DOHH2 (cell line): ENCODE results near the gene LRRC4C.

Source experiments
- H3F3A ChIP-seq: fragments of 200-600 bp; sonication (generic), shearing (Covaris generic); 2 replicates; pipeline ENCODE4 v1.6.0; 2016; ENCODE audit warnings: antibody characterized with exemption, mild to moderate bottlenecking; ENCODE audit not compliant: control insufficient read depth, insufficient read depth
- H3K27ac ChIP-seq: fragments of 200-600 bp; sonication (generic); 2 replicates; pipeline ENCODE4 v1.5.1; 2014; ENCODE audit warnings: low read depth, mild to moderate bottlenecking, low read length, moderate library complexity
- H3K27me3 ChIP-seq: fragments of 200-600 bp; sonication (generic); 2 replicates; pipeline ENCODE4 v1.6.1; 2014; ENCODE audit warnings: mild to moderate bottlenecking, low read length, mixed read lengths; ENCODE audit not compliant: control insufficient read depth
- H3K36me3 ChIP-seq: fragments of 200-600 bp; sonication (generic); 2 replicates; pipeline ENCODE4 v1.6.1; 2014; ENCODE audit warnings: mild to moderate bottlenecking, low read length, moderate library complexity, mixed read lengths; ENCODE audit not compliant: control insufficient read depth
- H3K4me1 ChIP-seq: fragments of 200-600 bp; sonication (generic); 2 replicates; pipeline ENCODE4 v1.6.1; 2014; ENCODE audit warnings: mild to moderate bottlenecking, low read length, mixed read lengths; ENCODE audit not compliant: control insufficient read depth
- H3K4me2 ChIP-seq: fragments of 200-600 bp; sonication (generic); 2 replicates; pipeline ENCODE4 v1.6.0; 2014; ENCODE audit warnings: mild to moderate bottlenecking, low read length, moderate library complexity
- H3K4me3 ChIP-seq: fragments of 200-600 bp; sonication (generic); 2 replicates; pipeline ENCODE4 v1.5.1; 2014; ENCODE audit warnings: mild to moderate bottlenecking, low read length, mixed read lengths
- H3K79me2 ChIP-seq: fragments of 200-600 bp; sonication (generic); 2 replicates; pipeline ENCODE4 v1.6.1; 2014; ENCODE audit warnings: mild to moderate bottlenecking, low read length, mixed read lengths; ENCODE audit not compliant: control insufficient read depth
- H3K9me2 ChIP-seq: fragments of 200-600 bp; sonication (generic); replicated peaks from 2 replicates; pipeline ENCODE4 v1.6.1; 2014; ENCODE audit warnings: mild to moderate bottlenecking, low read length, mixed read lengths; ENCODE audit not compliant: control insufficient read depth
- H3K9me3 ChIP-seq: fragments of 200-600 bp; sonication (generic); 2 replicates; pipeline ENCODE4 v1.6.1; 2014; ENCODE audit warnings: antibody characterized with exemption, low read length, mixed read lengths; ENCODE audit not compliant: control insufficient read depth, insufficient read depth
- H4K20me1 ChIP-seq: fragments of 200-600 bp; sonication (generic); 2 replicates; pipeline ENCODE4 v1.6.0; 2014; ENCODE audit warnings: low read depth, mild to moderate bottlenecking, antibody characterized with exemption, low read length, moderate library complexity; ENCODE audit not compliant: control insufficient read depth, insufficient read depth
- EZH2phosphoT487 ChIP-seq: fragments of 200-600 bp; sonication (generic); IDR thresholded peaks from 2 replicates; pipeline ENCODE4 v1.6.1; 2017; ENCODE audit warnings: borderline replicate concordance, mild to moderate bottlenecking, antibody characterized with exemption, low read length, moderate library complexity, mixed read lengths
- TF ChIP-seq, protein P1 (sequence below): fragments of 200-600 bp; sonication (generic); IDR thresholded peaks from one replicate; pipeline ENCODE4 v1.5.1; 2014; ENCODE audit warnings: antibody characterized with exemption, mild to moderate bottlenecking, low read depth, low read length; ENCODE audit not compliant: poor library complexity, severe bottlenecking

The LRRC4C gene

DNA sequence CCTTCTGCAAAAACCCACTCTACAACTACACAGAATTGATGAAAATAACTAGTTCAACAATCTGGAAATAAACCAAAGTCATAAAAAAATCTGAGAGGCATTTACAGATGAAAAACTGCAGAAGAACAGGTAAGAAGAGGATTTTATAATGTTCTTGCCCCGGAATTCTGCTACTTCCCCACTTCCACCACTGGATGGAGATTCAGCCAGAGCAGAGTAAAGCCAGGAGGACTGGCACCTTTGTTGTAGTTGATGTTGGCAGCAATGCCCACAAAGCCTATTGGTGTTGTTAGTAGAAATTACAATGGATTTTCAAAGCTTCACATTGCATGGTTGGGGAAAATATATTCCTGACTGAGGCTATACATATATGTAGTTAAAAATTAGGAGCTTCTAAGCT, 640.2 kb downstream of the LRRC4C start:
- TF ChIP-seq EZH2phosphoT487: no peak
- TF ChIP-seq, protein P1, sequence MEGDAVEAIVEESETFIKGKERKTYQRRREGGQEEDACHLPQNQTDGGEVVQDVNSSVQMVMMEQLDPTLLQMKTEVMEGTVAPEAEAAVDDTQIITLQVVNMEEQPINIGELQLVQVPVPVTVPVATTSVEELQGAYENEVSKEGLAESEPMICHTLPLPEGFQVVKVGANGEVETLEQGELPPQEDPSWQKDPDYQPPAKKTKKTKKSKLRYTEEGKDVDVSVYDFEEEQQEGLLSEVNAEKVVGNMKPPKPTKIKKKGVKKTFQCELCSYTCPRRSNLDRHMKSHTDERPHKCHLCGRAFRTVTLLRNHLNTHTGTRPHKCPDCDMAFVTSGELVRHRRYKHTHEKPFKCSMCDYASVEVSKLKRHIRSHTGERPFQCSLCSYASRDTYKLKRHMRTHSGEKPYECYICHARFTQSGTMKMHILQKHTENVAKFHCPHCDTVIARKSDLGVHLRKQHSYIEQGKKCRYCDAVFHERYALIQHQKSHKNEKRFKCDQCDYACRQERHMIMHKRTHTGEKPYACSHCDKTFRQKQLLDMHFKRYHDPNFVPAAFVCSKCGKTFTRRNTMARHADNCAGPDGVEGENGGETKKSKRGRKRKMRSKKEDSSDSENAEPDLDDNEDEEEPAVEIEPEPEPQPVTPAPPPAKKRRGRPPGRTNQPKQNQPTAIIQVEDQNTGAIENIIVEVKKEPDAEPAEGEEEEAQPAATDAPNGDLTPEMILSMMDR: no peak
- H3K9me3 ChIP-seq: no peaks in the 10 kb centered on the region
- no peaks in the 10 kb centered on the region for H3K9me2 ChIP-seq

GRCh38 chr11:40816976-40817375, 642.5 kb downstream of the LRRC4C start:
- Histone ChIP-seq H3K9me2 (no peaks in the 10 kb centered on the region), H3K4me3 (no peak overlapping the region), H3K27me3 (no peaks in the 10 kb centered on the region), H3K36me3 (no peaks in the 10 kb centered on the region), H3K4me1 (no peaks in the 10 kb centered on the region), H3K4me2 (no peak overlapping the region), H3F3A (no peaks in the 10 kb centered on the region), H3K79me2 (no peaks in the 10 kb centered on the region), H3K27ac (no peak overlapping the region), H3K9me3 (no peaks in the 10 kb centered on the region), H4K20me1 (no peaks in the 10 kb centered on the region)
- TF ChIP-seq EZH2phosphoT487: no peak
- TF ChIP-seq, protein P1: no peak

More for the DNA sequence above, 640.2 kb downstream of the LRRC4C start:
- no peaks in the 10 kb centered on the region for H4K20me1 ChIP-seq
- no peaks in the 10 kb centered on the region for H3K27me3 ChIP-seq
- H3K27ac ChIP-seq: no peak overlapping the region
- H3K79me2 ChIP-seq: no peaks in the 10 kb centered on the region
- H3K4me1 ChIP-seq: no peaks in the 10 kb centered on the region
- no peaks in the 10 kb centered on the region for H3K36me3 ChIP-seq
- H3F3A ChIP-seq: no peaks in the 10 kb centered on the region
- H3K4me3 ChIP-seq: no peak overlapping the region
- no peak overlapping the region for H3K4me2 ChIP-seq

DNA sequence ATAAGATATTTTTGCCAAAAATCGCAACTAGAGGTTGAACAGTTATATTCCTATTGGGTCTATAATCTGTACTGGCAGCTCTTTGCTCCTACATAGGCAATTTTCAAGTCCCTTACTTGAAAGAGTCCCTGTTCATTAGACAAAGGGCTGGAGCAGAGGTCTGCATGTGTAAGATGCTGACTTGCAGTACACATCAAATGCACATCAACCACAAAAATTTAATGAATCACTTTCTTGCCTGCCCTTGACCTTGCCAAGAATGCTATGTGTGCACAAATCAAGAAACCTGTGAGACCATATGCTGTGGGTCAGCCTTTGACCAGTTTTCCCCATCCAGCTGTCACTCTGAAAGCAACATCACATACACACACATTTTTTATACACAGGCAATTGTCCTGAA, 661.5 kb downstream of the LRRC4C start:
- Histone ChIP-seq H3K9me3 (no peaks in the 10 kb centered on the region), H3K36me3 (no peaks in the 10 kb centered on the region), H3K4me1 (no peaks in the 10 kb centered on the region), H3F3A (no peaks in the 10 kb centered on the region), H3K9me2 (no peaks in the 10 kb centered on the region), H3K4me3 (no peak overlapping the region), H3K79me2 (no peaks in the 10 kb centered on the region), H3K27me3 (no peaks in the 10 kb centered on the region), H3K4me2 (no peak overlapping the region), H4K20me1 (no peaks in the 10 kb centered on the region), H3K27ac (no peak overlapping the region)
- TF ChIP-seq EZH2phosphoT487: no peak
- TF ChIP-seq, protein P1: no peak

DNA sequence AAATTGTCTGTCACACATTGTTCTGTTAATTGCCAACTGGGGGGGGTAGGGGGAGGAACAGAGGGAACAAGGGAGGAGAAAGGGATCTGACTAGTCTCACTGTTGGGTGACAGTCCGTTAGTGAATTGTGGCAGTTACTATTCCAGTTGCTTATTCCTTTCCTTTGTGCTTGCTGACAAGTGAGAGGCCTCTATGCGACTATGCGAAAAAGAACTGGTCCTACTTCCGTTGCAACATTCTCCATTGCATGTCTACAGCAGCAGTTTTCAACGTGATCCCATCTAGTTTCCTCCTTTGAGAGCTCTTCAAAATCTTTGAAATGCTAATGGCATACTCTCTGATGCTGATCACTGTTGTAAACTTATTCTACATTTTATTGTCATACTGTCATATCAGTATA, 672.2 kb downstream of the LRRC4C start:
- no peaks in the 10 kb centered on the region; the same call in 1 of the 2 replicates for H3K9me3 ChIP-seq
- no peaks in the 10 kb centered on the region for H4K20me1 ChIP-seq
- H3K27me3 ChIP-seq: no peaks in the 10 kb centered on the region
- H3K36me3 ChIP-seq: no peaks in the 10 kb centered on the region
- no peaks in the 10 kb centered on the region for H3K9me2 ChIP-seq
- no peaks in the 10 kb centered on the region for H3K4me1 ChIP-seq
- TF ChIP-seq EZH2phosphoT487: no peak
- TF ChIP-seq, protein P1: no peak
- no peak overlapping the region for H3K4me2 ChIP-seq
- no peaks in the 10 kb centered on the region for H3F3A ChIP-seq
- H3K79me2 ChIP-seq: no peaks in the 10 kb centered on the region
- no peak overlapping the region for H3K27ac ChIP-seq
- H3K4me3 ChIP-seq: no peak overlapping the region
